Stimulated activated CD8-positive, alpha-beta memory T cell treated with anti-CD3 and anti-CD28 coated beads, Interleukin-4, amount 100 ng/mL, for 24 hours (primary cell): ENCODE measurements around the gene DDIT3.
"Not testable (repeated sequence)": the region's sequence is repeated elsewhere in the genome, so short reads cannot be mapped to it uniquely, and the experiment has no call there.

Experiments
- DNase-seq: peaks from one replicate; pipeline ENCODE4 v3.0.0-alpha.2; 2020; ENCODE audit warnings: low read depth

Gene DDIT3

DNA sequence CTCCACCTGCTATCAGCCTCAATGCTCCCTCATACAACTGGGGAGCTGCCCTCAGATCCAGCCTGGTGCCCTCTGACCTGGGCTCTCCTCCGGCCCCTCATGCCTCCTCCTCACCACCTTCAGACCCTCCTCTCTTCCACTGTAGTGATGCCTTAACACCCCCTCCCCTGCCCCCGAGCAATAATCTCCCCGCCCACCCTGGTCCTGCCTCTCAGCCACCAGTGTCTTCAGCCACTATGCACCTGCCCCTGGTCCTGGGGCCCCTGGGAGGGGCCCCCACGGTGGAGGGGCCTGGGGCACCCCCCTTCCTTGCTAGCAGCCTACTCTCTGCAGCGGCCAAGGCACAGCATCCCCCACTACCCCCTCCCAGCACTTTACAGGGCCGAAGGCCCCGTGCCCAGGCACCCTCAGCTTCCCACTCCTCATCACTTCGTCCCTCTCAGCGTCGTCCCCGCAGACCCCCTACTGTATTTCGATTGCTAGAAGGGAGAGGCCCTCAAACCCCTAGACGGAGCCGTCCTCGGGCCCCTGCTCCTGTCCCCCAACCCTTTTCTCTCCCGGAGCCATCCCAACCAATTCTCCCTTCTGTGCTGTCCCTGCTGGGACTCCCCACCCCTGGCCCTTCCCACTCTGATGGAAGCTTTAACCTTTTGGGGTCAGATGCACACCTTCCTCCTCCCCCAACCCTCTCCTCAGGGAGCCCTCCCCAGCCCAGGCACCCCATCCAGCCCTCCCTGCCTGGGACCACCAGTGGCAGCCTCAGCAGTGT is 5.5 kb upstream of the DDIT3 start:
- DNase-seq, result no peak

DNA sequence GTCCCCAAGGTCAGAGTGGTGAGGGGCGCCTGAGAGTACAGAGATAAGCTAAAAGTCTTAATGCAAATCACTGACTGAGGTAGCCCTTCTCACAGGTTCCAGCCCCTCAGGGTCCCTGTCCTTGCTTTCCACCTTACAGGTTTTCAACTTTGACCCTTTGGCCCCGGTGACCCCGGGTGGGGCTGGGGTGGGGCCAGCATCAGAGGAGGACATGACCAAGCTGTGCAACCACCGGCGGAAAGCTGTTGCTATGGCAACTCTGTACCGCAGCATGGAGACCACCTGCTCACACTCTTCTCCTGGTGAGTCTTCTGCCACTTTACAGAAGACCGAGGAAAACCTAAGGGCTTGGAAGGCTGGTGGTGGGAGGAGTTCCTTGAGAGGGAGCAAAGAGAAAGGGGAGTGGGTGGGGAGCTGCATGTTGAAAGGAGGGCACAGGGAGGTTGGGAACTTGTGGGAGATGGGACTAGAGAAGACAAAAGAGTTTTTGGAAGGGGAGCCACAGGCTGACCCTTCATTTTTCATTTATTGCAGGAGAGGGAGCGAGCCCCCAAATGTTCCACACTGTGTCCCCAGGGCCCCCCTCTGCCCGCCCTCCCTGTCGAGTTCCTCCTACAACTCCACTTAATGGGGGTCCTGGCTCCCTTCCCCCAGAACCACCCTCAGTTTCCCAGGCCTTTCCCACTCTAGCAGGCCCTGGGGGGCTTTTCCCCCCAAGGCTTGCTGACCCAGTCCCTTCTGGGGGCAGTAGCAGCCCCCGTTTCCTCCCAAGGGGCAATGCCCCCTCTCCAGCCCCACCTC is 4.7 kb upstream of the DDIT3 start:
- no peak for DNase-seq

DNA sequence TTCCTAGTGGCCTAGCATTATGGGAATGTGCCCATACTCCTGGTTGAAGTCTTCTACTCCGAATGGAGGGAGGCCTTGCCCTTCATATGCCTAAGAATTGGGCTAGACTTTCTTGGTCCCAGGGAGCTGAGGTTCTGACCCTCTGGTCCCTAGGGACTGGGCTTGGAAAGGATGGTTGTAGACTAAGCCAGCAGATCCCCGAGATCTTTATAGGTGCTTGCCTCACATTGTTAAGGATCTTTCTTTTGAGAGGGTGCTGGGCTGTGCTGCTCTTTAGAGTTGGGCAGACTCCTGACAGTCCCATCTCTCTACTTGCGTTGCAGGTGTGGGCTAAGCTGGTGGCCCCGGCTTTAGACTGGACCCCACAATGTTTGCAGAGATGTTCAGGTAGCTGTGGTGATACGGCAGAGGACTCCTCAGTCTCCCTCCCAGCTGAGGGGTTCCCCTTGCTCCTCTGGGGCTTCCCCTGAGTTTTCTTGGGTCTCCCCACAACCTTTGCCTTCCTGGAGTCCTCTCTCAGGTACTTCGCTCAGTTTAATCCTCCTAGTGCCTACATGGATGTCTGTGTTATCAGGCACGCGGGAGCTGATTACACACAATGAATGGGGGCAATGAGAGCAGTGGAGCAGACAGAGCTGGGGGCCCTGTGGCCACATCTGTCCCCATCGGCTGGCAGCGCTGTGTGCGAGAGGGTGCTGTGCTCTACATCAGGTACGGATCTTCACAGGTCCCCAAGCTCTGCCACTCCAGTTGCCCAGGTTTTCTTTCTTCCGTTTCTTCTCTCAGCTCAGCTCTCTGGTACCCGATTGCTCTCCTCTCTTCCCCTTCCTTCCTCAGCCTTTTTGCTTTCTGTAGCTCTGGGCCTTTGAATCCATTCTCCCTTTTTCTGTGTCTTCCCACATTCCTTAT is 3.6 kb upstream of the DDIT3 start:
- no peak for DNase-seq

DNA sequence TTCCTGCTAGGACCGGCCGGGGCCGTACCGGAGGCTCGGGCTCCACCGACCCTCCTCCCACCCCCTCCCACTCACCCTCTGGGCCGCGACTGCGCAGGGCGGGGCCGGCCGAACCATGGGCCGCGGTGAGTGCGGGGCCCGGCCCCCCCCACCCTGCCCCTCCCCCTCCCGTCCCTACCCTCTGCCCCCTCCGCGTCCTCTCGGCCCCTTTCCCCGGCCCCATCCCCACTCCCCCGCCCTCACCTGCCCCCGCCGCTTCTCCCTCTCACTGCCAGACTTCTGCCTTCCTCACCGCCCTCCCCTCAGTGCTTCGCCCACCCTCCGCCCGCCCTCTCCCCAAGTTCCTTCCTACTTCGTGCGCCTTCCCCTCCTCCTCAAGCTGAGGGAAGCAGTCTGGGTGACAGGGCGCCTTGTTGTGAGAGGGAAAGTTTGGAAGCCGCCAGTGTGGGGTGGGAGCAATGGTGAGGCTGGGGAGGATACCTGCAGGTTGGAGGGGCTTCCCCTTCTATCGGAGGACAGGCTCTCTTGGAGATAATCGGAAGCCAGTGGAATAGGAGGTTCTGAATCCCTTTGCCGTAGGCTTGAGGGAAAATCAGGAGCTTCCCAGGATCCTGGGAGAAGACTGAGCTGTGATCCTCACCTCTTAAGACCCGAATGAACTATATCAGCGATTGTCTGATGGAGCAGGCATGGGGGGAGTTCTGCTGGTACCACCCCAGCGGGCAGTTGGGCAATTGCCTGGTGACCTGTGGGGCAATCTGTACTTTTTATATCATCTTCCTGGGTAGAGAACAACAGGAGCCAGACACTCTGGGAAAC is 2.8 kb upstream of the DDIT3 start:
- no peak for DNase-seq

DNA sequence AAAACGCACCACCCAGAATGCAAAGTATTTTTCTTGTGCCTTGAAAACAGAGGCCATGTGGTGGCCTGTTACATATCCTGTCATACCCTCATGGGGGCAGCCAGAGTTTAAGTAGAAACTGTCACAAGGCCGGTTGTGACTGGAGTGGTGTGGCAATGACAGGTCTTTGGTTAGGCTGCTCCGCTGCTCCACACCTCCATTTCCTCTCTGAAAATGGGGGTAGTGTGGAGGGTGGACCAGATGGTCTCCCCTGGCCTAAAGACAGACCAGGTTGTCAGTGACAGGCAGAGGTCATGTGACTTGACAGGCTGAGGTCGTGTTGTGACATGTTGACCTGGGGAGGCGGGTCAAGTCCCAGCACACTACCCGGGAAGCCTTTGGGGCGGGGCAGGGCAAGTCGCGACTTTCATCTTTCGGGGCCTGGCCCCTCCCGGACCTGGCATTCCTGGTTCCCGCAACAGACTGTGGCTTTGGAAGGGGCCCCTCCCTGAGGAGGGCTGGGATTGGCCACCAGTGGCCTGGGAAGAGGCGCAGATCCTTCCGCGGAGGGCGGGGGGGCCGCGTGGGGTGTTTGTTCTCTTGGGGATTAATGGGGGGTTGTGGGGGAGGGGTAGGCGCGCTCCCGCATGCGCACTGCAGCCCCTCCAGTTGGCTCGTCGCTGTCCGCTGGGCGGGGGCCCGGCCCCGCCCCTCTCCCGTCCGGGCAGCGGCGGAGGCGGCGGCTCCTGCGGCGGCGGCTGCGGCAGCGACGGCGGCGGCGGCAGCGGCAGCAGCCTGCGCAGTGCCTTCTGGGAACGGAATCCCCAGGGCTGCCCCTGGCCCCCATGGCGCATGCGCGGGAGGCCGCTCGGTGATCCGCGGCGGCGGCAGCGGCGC is 1.9 kb upstream of the DDIT3 start, which contains the start of gene MBD6:
TSS of gene MBD6 (plus strand) at position 814 of the 876 bp plus-strand sequence. CDS start 1,480 bp downstream, outside the sequence.
- DNase-seq, result peak; percentile 84

DNA sequence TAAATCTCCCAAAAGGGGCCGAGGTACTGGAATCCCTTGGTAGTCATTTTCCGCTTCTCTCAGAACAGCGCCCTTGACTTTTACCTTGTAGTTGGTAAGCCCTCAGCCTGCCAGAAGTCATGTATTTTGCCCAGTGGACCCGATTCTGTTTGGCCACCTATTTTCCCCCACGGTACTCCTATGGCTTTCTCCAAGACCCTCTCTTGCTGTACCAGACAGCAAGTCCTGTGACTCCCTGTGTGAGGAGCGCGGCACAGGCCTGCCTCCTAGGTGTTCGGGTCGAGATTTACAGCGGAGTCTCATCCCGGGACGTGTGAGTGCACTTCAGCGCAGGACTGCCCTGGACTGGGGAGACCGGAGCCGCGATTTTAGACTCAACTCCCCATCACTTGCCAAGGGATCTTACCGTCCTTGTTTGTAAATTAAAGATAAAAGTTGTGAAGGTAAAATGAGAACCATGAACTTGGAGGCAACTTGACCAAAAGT is 1.3 kb upstream of the DDIT3 start:
- no peak for DNase-seq

DNA sequence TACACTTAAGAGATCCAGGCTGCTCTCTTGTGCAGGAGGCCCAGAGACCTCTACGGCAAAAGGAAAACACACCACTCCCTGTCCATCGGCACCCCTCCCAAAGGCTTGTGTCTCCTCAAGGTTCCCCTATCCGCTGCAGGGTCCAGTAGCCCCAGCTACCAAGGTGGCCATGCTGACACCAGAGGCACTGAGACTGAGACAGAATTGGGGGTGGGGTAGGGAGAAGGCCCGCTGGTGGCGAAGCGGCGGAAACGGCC is 590 bp downstream of the DDIT3 start:
- DNase-seq, result no peak

DNA sequence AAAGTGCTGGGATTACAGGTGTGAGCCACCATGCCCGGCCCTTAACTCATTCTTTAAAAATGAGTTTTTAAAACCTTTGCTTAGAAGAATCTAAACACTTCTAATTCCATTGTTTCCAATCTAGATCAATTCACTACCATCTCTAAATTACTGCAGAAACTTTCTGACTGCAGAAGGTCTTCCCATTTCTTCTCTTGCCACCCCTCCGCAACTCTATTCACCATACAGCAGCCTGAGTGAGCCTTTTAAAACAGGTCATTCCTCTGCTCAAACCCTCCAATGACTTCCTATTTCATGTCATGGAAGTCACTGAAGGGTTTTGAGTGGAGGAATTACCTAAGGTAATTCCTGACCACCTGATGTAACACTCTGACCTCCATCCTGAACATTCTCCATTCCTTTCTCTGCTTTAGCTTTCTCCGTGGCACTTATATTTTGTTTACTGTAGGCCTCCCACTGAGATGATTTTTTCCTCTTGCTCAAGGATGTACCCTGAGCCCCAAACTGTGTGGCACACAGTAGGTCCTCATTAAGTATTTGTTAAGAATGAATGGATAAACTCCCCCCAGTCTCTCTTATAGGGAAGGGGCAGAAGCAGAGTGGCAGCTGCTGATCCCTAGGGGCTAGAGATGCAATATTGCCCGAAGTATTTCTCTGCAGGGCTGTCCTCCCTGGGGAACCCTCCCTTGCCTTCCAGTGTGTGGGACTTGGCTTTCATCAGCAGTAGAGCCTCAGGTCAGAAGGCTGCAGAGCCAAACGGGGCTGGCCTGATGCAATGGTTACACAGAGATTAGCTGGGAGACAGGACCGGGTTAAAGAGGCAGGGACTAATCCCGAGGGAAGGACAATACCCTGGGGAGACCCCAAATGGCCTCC is 1.2 kb downstream of the DDIT3 start:
- DNase-seq, result no peak

DNA sequence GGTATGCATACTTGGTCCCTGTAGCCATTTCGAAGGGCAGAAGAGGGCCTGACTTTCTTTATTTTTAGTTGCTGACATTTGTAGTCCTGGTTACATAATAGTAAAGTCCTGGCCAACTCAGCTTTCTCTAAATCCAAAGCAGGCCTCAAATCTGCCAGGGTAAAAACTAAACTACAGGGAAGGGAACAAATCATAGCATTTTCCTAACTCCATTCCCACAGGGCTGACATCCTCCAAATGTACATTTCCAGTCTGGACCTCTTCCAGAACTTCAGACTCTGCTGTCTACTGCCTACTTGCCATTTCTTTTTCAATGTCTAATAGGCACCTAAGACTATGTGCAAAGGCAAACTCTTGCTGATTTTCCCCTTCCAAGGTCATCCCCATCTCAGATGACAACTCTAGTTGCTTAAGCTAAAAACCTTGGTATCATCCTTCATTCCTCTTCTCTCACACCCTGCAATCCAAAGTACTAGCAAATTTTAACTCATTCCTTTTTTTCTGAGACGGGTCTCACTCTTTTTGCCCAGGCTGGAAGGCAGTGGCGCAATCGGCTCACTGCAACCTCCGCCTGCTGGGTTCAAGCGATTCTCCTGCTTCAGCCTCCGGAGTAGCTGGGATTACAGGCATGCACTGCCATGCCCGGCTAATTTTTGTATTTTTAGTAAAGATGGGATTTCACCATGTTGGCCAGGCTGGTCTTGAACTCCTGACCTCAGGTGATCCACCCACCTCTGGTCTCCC is 2.0 kb downstream of the DDIT3 start:
- DNase-seq, result no peak

DNA sequence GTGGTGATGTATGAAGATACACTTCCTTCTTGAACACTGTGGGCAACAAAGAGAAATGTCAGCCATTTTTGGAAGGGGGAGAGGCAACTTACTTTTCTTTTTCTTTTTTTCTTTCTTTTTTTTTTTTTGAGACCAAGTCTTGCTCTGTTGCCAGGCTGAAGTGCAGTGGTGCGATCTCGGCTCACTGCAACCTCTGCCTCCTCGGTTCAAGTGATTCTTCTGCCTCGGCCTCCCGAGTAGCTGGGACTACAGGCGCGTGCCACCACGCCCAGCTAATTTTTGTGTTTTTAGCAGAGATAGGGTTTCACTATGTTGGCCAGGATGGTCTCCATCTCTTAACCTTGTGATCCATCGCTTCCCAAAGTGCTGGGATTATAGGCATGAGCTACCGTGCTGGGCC is 2.6 kb downstream of the DDIT3 start:
- not testable (repeated sequence) for DNase-seq

DNA sequence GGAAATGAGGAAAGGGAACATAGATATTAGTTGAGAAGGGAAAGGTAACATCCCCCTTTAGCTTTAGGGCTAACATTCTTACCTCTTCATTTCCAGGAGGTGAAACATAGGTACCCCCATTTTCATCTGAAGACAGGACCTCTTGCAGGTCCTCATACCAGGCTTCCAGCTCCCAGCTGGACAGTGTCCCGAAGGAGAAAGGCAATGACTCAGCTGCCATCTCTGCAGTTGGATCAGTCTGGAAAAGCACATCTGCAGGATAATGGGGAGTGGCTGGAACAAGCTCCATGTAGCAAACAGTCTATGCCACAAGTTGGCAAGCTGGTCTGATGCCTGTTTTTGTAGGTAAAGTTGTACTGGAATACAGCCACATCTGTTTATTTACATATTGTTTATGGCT is 3.1 kb downstream of the DDIT3 start:
- no peak for DNase-seq

DNA sequence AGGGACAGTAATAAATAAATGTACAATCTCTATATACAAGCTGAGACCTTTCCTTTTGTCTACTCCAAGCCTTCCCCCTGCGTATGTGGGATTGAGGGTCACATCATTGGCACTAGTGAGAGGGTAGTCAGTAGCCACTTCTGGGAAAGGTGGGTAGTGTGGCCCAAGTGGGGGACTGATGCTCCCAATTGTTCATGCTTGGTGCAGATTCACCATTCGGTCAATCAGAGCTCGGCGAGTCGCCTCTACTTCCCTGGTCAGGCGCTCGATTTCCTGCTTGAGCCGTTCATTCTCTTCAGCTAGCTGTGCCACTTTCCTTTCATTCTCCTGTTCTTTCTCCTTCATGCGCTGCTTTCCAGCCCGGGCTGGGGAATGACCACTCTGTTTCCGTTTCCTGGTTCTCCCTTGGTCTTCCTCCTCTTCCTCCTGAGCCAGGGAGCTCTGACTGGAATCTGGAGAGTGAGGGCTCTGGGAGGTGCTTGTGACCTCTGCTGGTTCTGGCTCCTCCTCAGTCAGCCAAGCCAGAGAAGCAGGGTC is 3.6 kb downstream of the DDIT3 start:
- DNase-seq, result no peak

DNA sequence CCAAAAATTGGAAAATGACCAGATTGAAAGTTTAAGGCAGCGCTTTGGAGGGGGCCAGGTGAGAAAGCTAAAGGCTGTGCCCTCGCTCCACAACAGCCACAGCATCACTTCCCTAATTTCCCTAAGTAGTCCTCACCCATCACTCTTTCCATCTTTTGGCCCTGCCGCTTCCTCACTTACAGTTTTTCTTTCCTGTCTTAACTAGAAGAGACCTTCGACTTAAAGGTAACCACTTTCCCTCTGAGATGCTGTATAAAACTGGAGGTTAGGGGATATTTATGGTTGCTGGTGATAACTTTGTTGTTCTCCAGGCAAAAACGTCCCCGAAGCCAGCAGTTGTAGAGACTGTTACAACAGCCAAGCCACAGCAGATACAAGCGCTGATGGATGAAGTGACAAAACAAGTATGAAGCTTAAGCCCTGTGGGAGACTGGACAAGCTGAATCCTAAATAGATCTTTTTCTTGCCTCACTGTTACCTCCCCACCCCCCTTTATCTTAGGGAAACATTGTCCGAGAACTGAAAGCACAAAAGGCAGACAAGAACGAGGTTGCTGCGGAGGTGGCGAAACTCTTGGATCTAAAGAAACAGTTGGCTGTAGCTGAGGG is 4.3 kb downstream of the DDIT3 start:
- DNase-seq, result no peak

DNA sequence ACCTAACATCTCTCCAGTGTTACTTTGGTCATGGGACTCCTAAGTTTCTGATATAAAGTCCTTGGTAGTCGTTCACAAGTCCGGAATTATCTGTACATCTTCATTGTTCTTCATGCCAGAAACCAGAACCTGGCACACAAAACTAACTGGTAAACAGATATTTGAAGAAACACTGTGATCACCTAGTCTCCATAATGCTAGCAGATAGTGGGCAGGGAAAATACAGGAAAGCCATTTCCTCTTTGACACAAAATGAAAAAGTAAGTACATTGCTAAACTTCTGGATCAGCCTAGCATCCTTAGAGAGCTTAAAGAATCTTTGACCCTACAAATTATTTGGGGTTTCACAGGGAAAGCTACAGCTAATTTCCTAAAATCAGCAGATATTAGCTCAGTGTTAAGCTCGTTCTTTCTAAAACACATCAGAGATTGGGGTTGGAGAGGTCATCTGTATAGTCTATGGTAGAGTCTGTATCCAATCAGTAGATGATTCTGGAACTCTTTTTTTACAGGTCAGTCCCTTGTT is 4.8 kb downstream of the DDIT3 start:
- no peak for DNase-seq

DNA sequence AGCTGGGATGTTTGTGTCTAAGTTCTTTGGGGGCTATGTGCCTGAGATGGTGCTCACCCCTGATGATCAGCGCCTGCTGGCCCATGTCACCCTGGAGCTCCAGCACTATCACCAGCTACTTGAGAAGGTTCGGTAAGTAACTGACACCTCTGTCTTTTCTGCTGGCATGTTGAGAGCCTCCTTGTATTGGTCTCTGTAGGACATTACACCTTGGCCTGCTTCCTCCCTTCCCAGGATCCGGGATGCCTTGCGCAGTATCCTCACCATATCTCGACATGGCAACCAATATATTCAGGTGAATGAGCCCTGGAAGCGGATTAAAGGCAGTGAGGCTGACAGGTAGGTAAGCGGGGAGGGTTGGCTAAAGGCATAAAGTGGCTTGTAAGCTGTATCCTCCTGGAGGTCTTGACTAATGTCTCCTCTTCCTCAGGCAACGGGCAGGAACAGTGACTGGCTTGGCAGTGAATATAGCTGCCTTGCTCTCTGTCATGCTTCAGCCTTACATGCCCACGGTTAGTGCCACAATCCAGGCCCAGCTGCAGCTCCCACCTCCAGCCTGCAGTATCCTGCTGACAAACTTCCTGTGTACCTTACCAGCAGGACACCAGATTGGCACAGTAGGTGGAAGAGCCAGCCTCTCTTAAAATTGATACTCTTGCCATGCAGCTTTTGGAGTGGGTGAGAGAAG is 5.5 kb downstream of the DDIT3 start:
- DNase-seq, result no peak

DNA sequence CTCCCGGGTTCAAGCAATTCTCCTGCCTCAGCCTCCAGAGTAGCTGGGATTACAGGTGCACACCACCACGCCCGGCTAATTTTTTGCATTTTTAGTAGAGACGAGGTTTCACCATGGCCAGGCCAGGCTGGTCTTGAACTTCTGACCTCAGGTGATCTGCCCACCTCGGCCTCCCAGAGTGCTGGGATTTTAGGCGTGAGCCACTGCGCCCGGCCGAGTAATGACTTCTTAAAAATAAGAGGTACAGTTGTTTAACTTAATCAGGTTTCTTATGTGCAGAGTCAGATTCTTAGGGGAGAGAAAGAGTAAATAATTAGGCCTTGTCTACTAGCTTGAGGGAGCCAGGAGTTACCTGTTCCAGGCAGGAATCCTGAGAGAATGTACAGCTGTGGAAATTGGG is 6.1 kb downstream of the DDIT3 start:
- not testable (repeated sequence) for DNase-seq

DNA sequence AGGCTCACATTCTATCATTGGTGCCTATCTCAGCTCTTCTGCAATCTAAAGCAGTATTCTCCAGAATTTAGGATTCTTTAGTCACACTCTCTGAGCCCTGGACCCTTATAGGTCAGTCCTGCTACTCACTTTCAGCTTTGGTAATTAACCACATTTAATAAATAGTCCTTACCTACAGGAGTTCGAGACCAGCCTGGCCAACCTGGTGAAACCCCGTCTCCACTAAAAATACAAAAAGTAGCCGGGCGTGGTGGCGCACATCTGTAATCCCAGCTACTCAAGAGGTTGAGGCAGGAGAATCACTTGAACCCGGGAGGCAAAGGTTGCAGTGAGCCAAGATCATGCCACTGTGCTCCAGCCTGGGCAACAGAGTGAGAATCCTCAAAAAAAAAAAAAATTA is 6.6 kb downstream of the DDIT3 start:
- not testable (repeated sequence) for DNase-seq
